Measurements from ENCODE around the gene SLAMF1.
"Not testable (repeated sequence)": the region's sequence is repeated elsewhere in the genome, so short reads cannot be mapped to it uniquely, and the experiment has no call there.

SLAMF1 gene

GRCh38 chr1:160638540-160638857 lies 8.3 kb downstream of the SLAMF1 start:
- DNase-seq = no peak

DNA sequence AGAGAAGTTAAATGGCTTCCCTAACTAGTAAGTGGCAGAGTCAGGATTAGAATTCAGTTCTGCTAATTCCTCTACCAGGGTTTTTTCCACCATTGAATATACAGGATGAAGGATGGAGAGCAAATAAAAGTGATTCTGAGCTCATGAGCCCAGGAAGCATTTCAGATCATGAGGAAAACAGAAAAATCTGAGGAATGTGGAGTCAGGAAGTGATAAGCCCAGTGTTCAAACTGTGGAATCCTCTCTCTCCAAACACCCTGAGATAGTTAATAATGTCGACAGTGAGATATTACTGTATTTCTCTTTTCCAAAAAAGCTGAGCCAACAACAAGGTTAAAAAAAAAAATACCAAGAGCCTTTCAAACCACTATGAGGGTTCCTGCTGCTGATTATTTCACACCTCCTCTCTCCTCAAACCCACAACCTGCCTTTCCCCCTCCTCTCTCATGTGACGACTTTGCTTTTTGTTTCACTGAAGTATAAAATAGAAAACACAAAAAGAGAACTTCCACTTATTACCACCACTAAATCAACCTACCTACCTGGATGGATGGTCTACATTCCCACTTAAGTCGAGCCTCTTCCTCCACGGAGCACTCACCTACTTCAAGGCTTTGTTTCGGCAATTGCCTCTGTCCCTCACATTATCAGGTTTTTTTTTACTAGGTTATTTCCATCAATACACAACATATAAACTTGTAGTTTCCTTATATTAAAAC lies 8.9 kb downstream of the SLAMF1 start:
- DNase-seq = peak; percentile 52

- DNase-seq = no peak
Measured at GRCh38 chr1:160637065-160637464, 9.8 kb downstream of the SLAMF1 start.

- no peak for DNase-seq
Measured at GRCh38 chr1:160636547-160636946, 10.3 kb downstream of the SLAMF1 start.

GRCh38 chr1:160636076-160636475 lies 10.8 kb downstream of the SLAMF1 start:
- no peak for DNase-seq

DNA sequence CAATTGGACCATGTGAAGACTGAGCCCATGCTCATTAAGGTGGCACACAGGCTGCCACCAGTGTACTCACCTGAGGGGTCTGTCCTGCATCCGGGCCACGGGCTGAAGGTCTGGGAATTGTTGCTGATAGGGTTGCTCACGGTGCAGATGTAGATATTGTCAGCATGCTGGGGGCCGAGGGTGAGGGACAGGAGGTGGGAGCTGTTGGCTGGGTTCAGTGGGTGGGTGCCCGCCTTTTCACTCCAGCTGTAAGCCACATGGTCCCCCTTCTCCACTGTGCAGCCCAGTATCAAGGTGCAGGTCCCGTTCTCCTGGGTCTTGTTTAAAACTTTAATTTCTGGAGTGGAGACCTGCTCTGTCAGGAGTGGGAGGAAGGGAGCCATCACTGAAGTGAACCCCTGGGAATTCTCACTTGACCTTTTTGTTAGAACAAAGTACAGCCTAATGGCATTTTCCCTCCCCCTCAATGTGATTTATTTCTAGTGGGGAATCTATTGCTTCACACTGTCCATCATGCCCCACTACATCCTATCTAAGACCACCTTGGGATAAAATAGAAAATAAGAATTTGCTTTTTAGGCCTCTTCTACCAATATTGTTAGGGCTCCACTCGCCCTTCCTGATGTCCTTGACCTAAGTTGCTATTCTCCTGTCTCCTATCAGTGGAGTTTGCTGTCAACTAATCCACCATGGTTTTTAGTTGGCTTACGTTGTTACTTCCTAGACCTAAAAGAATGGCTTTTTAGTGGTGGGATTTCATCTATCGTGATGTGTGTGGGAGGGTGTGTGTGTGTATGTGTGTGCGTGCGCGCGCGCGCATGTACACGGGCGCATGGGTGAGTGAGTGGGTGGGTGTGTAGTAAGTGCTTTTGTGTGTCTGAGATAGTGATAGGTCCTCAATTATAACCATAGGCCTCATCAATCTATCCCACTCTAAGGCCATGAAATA lies 12.0 kb downstream of the SLAMF1 start:
- no peak for DNase-seq

GRCh38 chr1:160633330-160633903 lies 13.4 kb downstream of the SLAMF1 start:
- DNase-seq = no peak

DNA sequence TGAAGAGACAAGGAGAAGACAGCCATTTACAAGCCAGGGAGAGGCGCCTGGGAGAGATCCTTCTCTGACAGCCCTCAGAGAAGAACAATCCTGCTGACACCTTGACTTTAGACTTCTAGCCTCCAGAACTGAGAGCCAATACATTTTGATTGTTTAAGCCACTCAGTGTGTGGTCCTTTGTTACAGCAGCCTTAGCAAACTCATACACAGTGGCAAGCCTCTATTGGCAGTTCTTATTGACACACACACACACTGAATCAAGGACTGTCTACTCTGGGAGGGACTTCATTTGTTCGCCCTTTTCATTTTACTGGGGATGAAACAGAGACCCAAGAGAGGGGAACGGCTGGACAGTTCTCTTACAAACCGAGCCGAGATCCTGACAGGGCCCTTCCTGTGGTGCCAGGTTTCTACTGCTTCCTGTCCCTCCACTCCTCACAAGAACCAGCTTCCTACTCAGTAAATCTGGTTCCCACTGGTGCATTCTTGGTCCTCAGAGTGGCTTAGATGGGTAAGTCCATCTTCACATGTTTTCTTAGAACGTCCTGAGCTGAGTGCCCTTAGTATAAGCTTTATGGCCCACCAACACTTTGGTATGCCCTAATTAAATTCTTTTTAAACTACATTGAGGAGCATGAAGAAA lies 14.7 kb downstream of the SLAMF1 start:
- no peak for DNase-seq

GRCh38 chr1:160630523-160631451 lies 16.1 kb downstream of the SLAMF1 start:
- DNase-seq = no peak

GRCh38 chr1:160629286-160630210 lies 17.3 kb downstream of the SLAMF1 start:
- DNase-seq = peak; percentile 77

GRCh38 chr1:160628799-160629263 lies 18.0 kb downstream of the SLAMF1 start:
- peak; percentile 14 for DNase-seq

DNA sequence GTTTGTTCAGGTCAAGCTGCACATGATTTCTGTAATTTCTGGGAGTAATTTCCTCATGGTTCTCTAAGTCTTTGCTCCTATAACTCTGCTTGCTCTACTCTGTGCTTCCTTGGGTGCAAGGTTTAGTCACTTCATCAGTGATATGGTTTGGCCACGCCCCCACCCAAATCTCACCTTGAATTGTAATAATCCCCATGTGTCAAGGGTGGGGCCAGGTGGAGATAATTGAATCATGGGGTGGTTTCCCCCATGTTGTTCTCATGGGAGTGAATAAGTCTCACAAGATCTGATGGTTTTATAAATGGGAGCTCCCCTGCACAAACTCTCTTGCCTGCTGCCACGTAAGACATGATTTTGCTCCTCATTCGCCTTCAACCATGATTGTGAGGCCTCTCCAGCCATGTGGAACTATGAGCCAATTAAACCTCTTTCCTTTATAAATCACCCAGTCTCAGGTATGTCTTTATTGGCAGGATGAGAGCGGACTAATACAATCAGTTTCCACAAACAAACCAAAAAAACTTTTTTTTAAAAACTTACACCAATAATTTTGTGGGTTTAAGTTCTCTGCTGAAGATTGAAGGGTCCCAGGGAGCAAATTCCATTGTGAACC lies 19.1 kb downstream of the SLAMF1 start:
- not testable (repeated sequence) for DNase-seq

DNA sequence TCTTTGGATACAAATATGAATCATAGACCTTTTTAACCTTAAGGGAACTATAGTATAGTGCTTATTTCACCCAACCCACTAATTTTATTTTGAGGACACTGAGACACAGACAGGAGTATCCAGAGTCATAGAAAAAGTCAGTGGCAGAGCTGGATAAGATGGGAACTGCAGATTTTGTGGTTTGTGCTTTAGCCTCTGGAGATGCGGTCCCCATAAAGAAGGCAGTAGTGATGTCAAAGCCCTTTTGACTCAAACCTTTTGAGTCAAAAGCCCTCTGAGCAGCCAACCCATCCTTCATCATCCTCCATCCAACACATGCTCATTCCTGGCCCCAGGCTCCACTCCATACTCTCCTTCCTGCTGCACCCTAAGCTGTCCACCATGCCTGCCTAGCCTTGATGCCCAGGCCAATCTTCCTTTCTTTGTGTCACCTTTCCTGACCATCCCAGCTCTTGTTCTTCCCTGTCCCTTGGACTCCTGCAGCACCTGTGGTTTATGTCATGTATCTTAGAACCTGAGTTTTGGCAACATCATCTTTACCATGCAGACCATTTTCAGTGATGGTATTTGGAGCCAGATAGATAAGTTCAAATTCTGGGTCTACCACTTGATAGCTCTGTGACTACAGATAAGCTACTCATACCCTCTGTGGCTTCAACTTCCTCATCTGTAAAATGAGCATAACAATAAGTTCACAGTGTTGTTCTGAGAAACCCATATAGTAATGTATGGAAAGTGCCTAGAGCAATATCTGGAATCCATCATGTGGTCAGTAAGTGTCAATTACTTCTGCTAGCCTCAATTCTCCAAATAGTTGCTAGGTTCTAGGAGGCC lies 20.1 kb downstream of the SLAMF1 start:
- DNase-seq = no peak

DNA sequence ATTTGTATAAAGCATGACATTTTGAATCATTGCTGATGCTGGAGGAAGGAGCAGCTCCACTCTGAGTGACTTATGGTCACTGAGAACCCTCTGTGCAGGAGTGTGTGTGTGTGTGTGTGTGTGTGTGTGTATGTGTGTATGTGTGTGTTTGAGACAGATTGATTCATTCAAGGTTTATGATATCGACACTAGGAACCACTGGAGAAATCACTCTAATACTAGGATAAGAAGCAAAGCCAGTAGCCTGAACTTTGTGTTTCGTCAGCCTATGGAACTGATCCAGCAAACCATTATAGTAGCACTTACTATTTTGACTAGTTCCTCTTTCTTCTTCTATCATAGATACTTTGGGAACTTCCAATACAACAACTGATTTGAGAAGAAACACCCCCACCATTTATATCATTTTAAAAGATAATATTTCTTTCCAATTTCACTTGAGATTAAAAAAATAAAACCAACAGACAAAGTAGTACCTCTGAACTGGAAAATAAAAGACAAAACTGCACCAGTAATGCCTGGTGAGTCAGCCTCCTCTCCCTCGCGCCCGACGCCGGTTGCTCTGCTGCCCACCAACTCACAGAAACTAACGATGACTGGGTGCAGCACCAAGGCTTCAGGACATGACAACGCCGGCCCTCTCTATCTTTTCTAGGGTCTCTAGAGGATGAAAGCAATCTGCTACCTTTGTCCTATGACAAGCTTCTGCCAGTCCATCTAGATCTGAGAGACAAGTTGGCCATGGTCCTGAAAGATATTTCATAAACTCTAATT lies 20.9 kb downstream of the SLAMF1 start:
- DNase-seq = peak; percentile 20

GRCh38 chr1:160625321-160625720 lies 21.5 kb downstream of the SLAMF1 start:
- DNase-seq = no peak

GRCh38 chr1:160624464-160624863 lies 22.4 kb downstream of the SLAMF1 start:
- DNase-seq = no peak

DNA sequence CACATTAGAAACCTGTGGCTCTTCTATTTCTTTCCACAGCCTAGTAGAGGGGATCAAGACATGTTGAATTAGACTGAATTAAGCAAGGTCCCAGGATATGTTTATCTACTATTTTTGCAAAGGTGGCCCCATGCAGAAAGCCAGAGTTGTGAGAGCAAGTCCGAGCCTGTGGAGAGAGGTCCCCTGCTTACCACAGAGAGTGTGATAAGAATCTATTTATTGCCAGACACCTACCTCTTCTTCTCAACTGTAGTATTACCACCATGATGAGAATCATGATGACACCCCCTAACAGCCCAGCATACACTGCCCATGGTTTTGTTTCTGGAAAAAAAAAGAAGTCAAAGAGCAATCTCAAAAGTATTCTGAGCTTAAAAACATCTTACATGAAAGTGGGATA lies 23.0 kb downstream of the SLAMF1 start:
- no peak for DNase-seq

- DNase-seq = no peak
Measured at GRCh38 chr1:160623227-160623633, 23.6 kb downstream of the SLAMF1 start.
